HCT116 (cell line): ENCODE results near the gene ASCL2.

Experiments
- EGR1 ChIP-seq: IDR thresholded peaks from 2 replicates; pipeline ENCODE4 v1.6.1; 2012; ENCODE audit warnings: low read depth
- ELF1 ChIP-seq: IDR thresholded peaks from 2 replicates; pipeline ENCODE4 v1.6.1; 2012; ENCODE audit warnings: low read depth, borderline replicate concordance
- JUND ChIP-seq: IDR thresholded peaks from 2 replicates; pipeline ENCODE4 v1.6.1; 2012

GRCh38 chr11:2263724-2264360, 6.5 kb downstream of the ASCL2 start:
- TF ChIP-seq JUND (no peak), ELF1 (no peak), EGR1 (no peak)
